Measurements from ENCODE around the gene DPP10.

The DPP10 gene

GRCh38 chr2:115796078-115796477, 1353.6 kb downstream of the DPP10 start:
- DNase-seq (ENCODE audit: low read depth in 2 of 2) = no peak
- no peak for TF ChIP-seq CTCF (IDR thresholded peaks at IDR 0.05; ENCODE audit: low read depth, low read length)
- H3K4me3 ChIP-seq (replicated peaks in 1 of 2; ENCODE audit: low read depth in 2 of 2, low read length in 2 of 2) = no peak overlapping the region

GRCh38 chr2:115807276-115807675, 1364.8 kb downstream of the DPP10 start:
- TF ChIP-seq CTCF (IDR thresholded peaks at IDR 0.05; ENCODE audit: low read depth, low read length) = no peak
- no peak for DNase-seq (ENCODE audit: low read depth in 2 of 2)
- H3K4me3 ChIP-seq (replicated peaks in 1 of 2; ENCODE audit: low read depth in 2 of 2, low read length in 2 of 2) = no peak overlapping the region

DNA sequence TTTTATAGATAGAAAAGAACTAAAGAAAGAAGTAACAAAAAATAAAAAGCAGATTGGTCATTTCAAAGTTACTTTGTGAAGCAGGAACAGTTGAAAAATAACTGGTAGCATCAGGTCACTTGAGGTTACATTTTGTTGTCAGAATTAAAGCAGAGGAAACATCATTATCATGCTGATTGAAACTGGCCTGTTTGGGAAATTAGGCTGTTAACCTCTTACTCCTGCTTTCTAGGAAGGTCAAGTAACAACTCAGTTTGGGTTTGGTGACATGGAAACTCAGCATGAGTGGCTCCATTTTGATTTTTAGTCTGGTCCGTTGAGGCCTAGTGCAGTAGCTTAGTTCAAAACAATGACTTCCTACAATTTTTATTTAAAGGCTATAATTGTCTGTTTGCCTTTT, 1383.5 kb downstream of the DPP10 start:
- H3K4me3 ChIP-seq (replicated peaks in 1 of 2; ENCODE audit: low read depth in 2 of 2, low read length in 2 of 2) = no peak overlapping the region
- DNase-seq (ENCODE audit: low read depth in 2 of 2) = no peak
- no peak for TF ChIP-seq CTCF (IDR thresholded peaks at IDR 0.05; ENCODE audit: low read depth, low read length)

DNA sequence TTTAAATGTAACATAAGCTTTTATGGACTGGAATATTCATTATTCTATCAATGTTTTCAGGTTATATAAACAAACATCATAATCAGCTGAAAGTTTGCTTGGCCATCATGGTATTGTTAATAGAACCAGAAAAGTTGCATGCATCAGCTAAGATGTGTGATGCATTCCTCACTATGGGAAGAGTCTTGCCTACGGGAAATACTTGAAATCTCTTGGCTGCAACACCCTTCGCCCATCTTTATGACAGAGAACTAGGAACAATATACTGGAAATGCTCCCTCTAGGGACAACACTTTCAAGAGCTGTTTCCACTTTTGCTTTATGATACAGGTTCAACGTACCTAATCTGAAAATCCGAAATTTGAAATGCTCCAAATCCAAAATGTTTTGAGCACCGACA, 1390.8 kb downstream of the DPP10 start:
- no peak overlapping the region for H3K4me3 ChIP-seq (replicated peaks in 1 of 2; ENCODE audit: low read depth in 2 of 2, low read length in 2 of 2)
- DNase-seq (ENCODE audit: low read depth in 2 of 2) = no peak
- no peak for TF ChIP-seq CTCF (IDR thresholded peaks at IDR 0.05; ENCODE audit: low read depth, low read length)

DNA sequence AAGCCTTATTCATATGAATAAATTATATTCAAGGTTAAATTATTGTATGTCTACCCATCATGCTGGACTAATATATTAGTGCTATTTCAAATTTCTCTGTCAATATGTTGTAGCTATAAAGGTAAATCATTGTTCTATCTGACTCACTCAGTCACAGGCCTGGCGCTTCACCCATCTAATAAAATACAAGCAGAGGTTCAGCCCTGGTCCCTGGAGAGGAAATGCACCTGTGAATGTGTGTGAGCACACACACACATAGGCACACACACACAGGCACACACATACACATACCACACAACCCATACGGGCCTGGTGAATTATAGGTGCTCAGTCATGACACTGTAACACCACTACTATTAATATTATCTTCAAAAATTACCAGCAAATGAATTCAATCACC, 1396.1 kb downstream of the DPP10 start:
- DNase-seq (ENCODE audit: low read depth in 2 of 2) = no peak
- H3K4me3 ChIP-seq (replicated peaks in 1 of 2; ENCODE audit: low read depth in 2 of 2, low read length in 2 of 2) = no peak overlapping the region
- no peak for TF ChIP-seq CTCF (IDR thresholded peaks at IDR 0.05; ENCODE audit: low read depth, low read length)

GRCh38 chr2:115842306-115842705, 1399.9 kb downstream of the DPP10 start:
- DNase-seq (ENCODE audit: low read depth in 2 of 2) = no peak
- H3K4me3 ChIP-seq (replicated peaks in 1 of 2; ENCODE audit: low read depth in 2 of 2, low read length in 2 of 2) = no peak overlapping the region
- TF ChIP-seq CTCF (IDR thresholded peaks at IDR 0.05; ENCODE audit: low read depth, low read length) = no peak

- TF ChIP-seq CTCF (IDR thresholded peaks at IDR 0.05; ENCODE audit: low read depth, low read length) = no peak
- no peak for DNase-seq (ENCODE audit: low read depth in 2 of 2)
- no peak overlapping the region for H3K4me3 ChIP-seq (replicated peaks in 1 of 2; ENCODE audit: low read depth in 2 of 2, low read length in 2 of 2)
These were observed 1405.8 kb downstream of the DPP10 start for GRCh38 chr2:115848192-115848591.

All from cardiac fibroblast (primary cell).